NB4 (cell line): ENCODE measurements around the gene MRPS34.
"Not testable (repeated sequence)": the region's sequence is repeated elsewhere in the genome, so short reads cannot be mapped to it uniquely, and the experiment has no call there.

Experiments
- CTCF ChIP-seq: IDR thresholded peaks from one replicate; pipeline ENCODE4 v1.5.1; 2012; ENCODE audit warnings: low read depth, low read length
- MAX ChIP-seq: IDR thresholded peaks from 2 replicates; pipeline ENCODE4 v1.6.1; 2011; ENCODE audit warnings: low read depth, low read length
- MYC ChIP-seq: IDR thresholded peaks from 2 replicates; pipeline ENCODE4 v1.6.1; 2011; ENCODE audit warnings: low read depth, low read length
- POLR2A ChIP-seq: IDR thresholded peaks from 2 replicates; pipeline ENCODE4 v1.6.1; 2011; ENCODE audit warnings: mild to moderate bottlenecking; ENCODE audit not compliant: insufficient read length; ENCODE audit errors: extremely low read depth

- not testable (repeated sequence) for TF ChIP-seq CTCF, MAX, POLR2A, MYC
These were observed 40.4 kb downstream of the MRPS34 start for GRCh38 chr16:1732551-1732987.
